ENCODE results near the gene MYPN.
"Not testable (repeated sequence)": the region's sequence is repeated elsewhere in the genome, so short reads cannot be mapped to it uniquely, and the experiment has no call there.

Gene MYPN

DNA sequence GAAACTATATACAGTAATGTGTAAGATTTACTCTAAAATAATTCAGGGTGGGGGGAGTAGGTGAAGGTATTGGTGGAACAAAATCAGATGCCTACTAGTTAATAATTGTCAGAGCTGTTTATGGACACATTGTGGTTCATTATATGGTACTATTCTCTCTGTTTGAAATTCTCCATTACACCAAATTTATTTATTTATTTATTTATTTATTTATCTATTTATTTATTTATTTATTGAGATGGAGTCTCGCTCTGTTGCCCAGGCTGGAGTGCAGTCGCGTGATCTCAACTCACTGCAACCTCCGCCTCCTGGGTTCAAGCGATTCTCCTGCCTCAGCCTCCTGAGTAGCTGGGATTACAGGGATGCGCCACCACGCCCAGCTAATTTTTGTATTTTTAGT is 137.1 kb downstream of the MYPN start:
- not testable (repeated sequence) for H3K9ac ChIP-seq (ENCODE audit: low read length); H3K27ac ChIP-seq (ENCODE audit: low read depth, low read length); H3K36me3 ChIP-seq (ENCODE audit: control insufficient read depth, insufficient read depth, low read length); H3K9me3 ChIP-seq (ENCODE audit: control insufficient read depth, insufficient read depth, low read depth, low read length); H3K4me1 ChIP-seq (ENCODE audit: control insufficient read depth, insufficient read depth, low read length); H3K4me3 ChIP-seq (ENCODE audit: low read depth, low read length)
- H3K27me3 ChIP-seq (ENCODE audit: control insufficient read depth, insufficient read depth, low read length): peaks cover 44% of the 10 kb centered on the region

DNA sequence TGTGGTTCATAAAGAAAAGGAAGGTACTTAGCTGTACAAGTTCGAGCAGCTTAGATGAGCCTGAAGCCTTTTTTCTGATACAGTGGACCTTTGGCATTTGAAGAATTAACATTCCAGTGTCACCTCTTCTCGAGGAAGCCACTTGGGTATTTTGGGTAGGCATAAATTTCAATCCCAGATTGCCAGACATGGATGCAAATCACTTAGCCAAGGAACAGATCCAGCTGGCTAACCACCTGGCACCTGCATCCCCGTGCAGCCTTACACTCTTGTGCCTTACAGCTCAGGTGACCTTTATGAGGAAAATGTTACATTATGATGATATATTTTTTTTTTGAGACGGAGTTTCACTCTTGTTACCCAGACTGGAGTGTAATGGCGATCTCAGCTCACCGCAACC is 138.6 kb downstream of the MYPN start:
- peaks cover 16% of the 10 kb centered on the region for H3K4me1 ChIP-seq (ENCODE audit: control insufficient read depth, insufficient read depth, low read length)
- H3K4me3 ChIP-seq (ENCODE audit: low read depth, low read length): no peak overlapping the region
- H3K9ac ChIP-seq (ENCODE audit: low read length): no peak overlapping the region
- H3K27me3 ChIP-seq (ENCODE audit: control insufficient read depth, insufficient read depth, low read length): peaks cover 59% of the 10 kb centered on the region
- H3K27ac ChIP-seq (ENCODE audit: low read depth, low read length): no peak overlapping the region
- no peaks in the 10 kb centered on the region for H3K9me3 ChIP-seq (ENCODE audit: control insufficient read depth, insufficient read depth, low read depth, low read length)
- H3K36me3 ChIP-seq (ENCODE audit: control insufficient read depth, insufficient read depth, low read length): no peaks in the 10 kb centered on the region

DNA sequence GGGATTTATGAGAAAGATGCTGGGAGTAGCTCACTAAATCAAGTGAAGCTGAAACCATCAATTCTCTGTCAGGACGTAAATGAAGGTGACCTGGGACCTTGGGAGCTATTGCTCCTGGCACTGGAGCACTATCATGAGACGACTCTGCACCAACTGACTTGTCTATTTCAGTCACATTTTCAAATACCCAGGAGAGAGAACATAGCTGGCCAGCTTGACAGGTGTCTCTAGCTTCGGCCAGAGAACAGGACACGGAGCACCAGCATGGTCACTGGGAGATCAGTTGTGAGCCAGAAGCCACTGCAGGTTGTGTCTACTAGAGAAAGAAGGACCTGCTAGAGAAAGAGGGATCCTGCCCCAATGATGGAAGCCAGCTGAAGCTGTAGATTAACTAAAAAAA is 140.0 kb downstream of the MYPN start:
- H3K27me3 ChIP-seq (ENCODE audit: control insufficient read depth, insufficient read depth, low read length): peaks cover 67% of the 10 kb centered on the region
- H3K9ac ChIP-seq (ENCODE audit: low read length): no peak overlapping the region
- no peak overlapping the region for H3K4me3 ChIP-seq (ENCODE audit: low read depth, low read length)
- no peaks in the 10 kb centered on the region for H3K36me3 ChIP-seq (ENCODE audit: control insufficient read depth, insufficient read depth, low read length)
- peaks cover 16% of the 10 kb centered on the region for H3K4me1 ChIP-seq (ENCODE audit: control insufficient read depth, insufficient read depth, low read length)
- H3K27ac ChIP-seq (ENCODE audit: low read depth, low read length): no peak overlapping the region
- no peaks in the 10 kb centered on the region for H3K9me3 ChIP-seq (ENCODE audit: control insufficient read depth, insufficient read depth, low read depth, low read length)

DNA sequence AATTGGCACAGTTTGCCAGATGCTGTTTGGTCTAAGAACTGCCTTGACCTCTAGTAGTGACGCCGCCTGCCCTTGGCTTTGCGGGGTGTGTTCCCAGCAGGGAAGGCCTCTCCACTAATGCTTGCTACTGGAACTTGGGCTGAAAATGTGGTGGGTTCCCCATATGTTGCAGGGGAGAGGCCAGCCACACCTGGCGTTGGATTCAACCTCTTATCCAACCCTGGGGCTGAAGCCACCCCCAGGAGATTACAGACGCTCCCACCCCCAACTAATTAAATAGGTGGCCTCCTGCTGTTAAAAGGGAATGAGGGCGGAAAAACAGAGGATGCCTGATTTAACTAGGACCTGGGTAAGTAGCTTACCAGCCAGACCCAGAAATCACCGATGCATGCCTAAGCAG is 141.9 kb downstream of the MYPN start:
- Histone ChIP-seq H3K9ac (ENCODE audit: low read length) (no peak overlapping the region), H3K4me3 (ENCODE audit: low read depth, low read length) (no peak overlapping the region), H3K27me3 (ENCODE audit: control insufficient read depth, insufficient read depth, low read length) (peaks cover 74% of the 10 kb centered on the region), H3K27ac (ENCODE audit: low read depth, low read length) (no peak overlapping the region), H3K9me3 (ENCODE audit: control insufficient read depth, insufficient read depth, low read depth, low read length) (no peaks in the 10 kb centered on the region), H3K36me3 (ENCODE audit: control insufficient read depth, insufficient read depth, low read length) (no peaks in the 10 kb centered on the region), H3K4me1 (ENCODE audit: control insufficient read depth, insufficient read depth, low read length) (peaks cover 16% of the 10 kb centered on the region)

DNA sequence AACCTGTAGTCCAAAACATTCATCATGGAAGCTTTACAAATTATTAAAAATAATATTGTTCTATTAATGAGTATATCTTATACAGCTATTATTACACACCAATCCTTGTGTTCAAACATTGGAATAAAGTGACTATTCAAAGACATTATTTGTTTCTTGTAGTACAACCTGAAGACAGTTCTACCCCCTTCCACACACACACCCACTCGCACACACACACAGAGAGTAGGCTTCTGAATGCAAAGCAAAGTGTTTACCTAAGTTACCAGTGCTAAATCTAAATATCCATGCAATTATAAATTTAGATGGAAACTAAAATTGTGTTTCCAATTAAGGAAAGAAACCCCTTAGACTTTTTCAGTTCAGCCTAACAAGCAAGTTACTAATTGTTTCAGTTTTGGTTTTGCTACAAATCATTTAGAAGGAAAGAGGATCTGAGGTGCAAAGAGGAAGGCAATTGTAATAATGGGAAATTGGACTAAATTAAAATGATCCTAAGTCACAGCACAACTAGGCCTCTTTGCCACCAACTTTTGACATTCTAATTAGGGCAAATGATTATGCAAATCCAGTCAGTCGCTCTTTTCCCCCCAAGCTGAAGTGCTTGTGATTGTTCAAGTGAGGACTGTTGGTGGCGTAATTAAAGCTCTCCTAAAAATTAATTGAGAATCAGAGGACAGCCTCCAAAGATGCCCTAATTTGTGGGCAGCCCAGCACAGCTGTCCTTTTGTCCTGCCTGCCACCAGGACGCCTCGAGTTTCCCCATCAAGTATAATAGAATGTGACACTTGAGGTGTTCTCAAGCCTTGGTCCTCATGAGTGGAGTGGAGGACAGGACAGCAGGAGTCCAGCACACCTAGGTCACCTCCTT is 142.6 kb downstream of the MYPN start:
- peaks cover 16% of the 10 kb centered on the region for H3K4me1 ChIP-seq (ENCODE audit: control insufficient read depth, insufficient read depth, low read length)
- no peak overlapping the region for H3K9ac ChIP-seq (ENCODE audit: low read length)
- H3K36me3 ChIP-seq (ENCODE audit: control insufficient read depth, insufficient read depth, low read length): no peaks in the 10 kb centered on the region

DNA sequence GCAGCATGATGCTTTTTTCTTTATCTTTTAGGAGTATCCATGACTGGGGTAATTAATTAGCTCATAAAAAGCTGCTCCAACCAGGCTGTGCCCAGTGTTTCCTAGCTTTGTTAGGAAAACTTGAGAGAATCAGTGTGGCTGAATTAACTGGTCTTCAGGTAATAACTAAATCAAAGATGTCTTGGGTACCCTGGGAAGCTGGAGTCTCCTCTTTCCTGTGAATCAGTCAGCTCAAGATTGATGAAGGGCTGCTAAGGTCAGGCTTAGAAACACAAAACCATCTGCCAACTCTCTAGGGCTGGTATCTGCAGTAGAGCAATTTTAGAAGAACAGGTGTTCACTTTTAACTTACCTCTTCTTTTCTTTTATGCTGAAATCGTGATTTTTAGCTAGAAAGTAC is 144.1 kb downstream of the MYPN start:
- Histone ChIP-seq H3K9ac (ENCODE audit: low read length) (no peak overlapping the region), H3K9me3 (ENCODE audit: control insufficient read depth, insufficient read depth, low read depth, low read length) (no peaks in the 10 kb centered on the region), H3K27me3 (ENCODE audit: control insufficient read depth, insufficient read depth, low read length) (peaks cover 60% of the 10 kb centered on the region), H3K4me3 (ENCODE audit: low read depth, low read length) (no peak overlapping the region), H3K27ac (ENCODE audit: low read depth, low read length) (no peak overlapping the region), H3K4me1 (ENCODE audit: control insufficient read depth, insufficient read depth, low read length) (peaks cover 16% of the 10 kb centered on the region), H3K36me3 (ENCODE audit: control insufficient read depth, insufficient read depth, low read length) (no peaks in the 10 kb centered on the region)

More for the DNA sequence above, 142.6 kb downstream of the MYPN start:
- Histone ChIP-seq H3K27ac (ENCODE audit: low read depth, low read length) (no peak overlapping the region), H3K27me3 (ENCODE audit: control insufficient read depth, insufficient read depth, low read length) (peaks cover 74% of the 10 kb centered on the region), H3K9me3 (ENCODE audit: control insufficient read depth, insufficient read depth, low read depth, low read length) (no peaks in the 10 kb centered on the region), H3K4me3 (ENCODE audit: low read depth, low read length) (no peak overlapping the region)

DNA sequence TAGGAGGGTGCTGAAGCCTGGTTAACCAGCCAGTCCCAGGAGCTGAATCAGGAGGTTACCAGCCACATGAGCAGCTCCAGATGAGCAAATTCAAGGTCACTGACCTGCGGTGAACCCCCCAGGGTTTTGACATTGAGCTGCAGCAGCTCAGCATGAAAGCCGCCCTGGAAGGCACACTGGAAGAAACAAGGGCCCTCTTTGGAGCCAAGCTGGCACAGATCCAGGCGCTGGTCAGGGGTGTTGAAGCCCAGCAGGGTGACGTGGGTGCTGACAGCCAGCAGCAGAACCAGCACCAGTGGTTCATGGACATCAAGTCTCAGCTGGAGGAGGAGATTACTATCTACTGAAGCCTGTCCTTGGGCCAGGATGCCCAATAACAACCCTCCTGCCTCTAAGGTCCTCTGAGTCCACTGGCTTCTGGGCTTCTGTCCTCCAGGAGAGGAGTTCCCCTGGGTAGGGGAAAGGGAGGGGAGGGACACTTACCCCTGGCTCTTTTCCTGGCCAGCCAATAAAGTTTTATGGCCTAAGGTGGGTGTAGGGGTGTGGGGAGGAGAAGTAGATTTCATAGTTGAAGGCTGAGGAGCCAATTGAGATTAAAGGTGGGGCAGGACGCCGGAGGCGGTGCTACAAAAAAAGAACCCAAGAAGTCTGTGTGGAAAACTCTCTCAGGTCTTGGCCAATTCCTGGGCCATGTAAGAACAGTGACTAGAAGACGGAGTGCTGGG is 152.0 kb downstream of the MYPN start:
- Histone ChIP-seq H3K4me3 (ENCODE audit: low read depth, low read length) (no peak overlapping the region), H3K9me3 (ENCODE audit: control insufficient read depth, insufficient read depth, low read depth, low read length) (peaks cover 8% of the 10 kb centered on the region), H3K36me3 (ENCODE audit: control insufficient read depth, insufficient read depth, low read length) (no peaks in the 10 kb centered on the region), H3K27ac (ENCODE audit: low read depth, low read length) (no peak overlapping the region), H3K4me1 (ENCODE audit: control insufficient read depth, insufficient read depth, low read length) (no peaks in the 10 kb centered on the region), H3K9ac (ENCODE audit: low read length) (no peak overlapping the region), H3K27me3 (ENCODE audit: control insufficient read depth, insufficient read depth, low read length) (no peaks in the 10 kb centered on the region; the same call in 1 of the 2 replicates)

Measured in HUES6 (cell line).